ENCODE measurements around the gene MT1F. TPM values are rescaled to one million over a fixed set of nuclear protein-coding genes. Genes with fewer than 3 reads are reported as not detected.

The MT1F gene
- total and polyA plus RNA-seq, 5 donors from 2014 or later = 6.8 to 88.5 (median 34.4) TPM

DNA sequence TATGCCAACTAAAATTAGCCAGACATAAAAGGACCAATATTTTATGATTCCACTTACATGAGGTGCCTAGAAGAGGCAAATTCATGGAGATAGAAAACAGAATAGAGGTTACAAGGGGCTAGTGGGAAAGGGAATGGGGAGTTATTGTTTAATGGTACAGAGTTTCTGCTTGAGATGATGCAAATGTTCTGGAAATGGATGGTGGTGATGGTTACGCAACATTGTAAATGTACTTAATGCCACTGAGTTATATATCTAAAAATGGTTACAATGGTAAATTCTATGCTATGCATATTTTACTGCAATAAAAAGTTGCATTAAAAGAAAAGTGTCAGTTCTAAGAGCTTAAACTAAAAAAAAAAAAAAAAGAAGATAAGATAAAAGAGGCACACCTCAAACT is 42.4 kb downstream of the MT1F start:
- Mint-ChIP-seq H3K4me3 (no peak overlapping the region), H3K27me3 (peaks cover 4% of the 10 kb centered on the region), H3K4me1 (peaks cover 0 to 11% (median 6%) of the 10 kb centered on the region in 4 donors), H3K27ac (no peak overlapping the region), H3K36me3 (no peaks in the 10 kb centered on the region), H3K9me3 (peaks cover 0 to 6% (median 0%) of the 10 kb centered on the region in 7 donors)
- no peaks in the 10 kb centered on the region for H3K36me3 ChIP-seq (ENCODE audit: control insufficient read depth, insufficient read depth, low read length)
- no peaks in the 10 kb centered on the region for H3K4me1 ChIP-seq (ENCODE audit: control insufficient read depth, insufficient read depth, low read length, poor library complexity, severe bottlenecking)
- H3K4me3 ChIP-seq (ENCODE audit: low read depth, low read length) = no peak overlapping the region
- DNase-seq (no peak), ATAC-seq (ENCODE audit: low read depth in 2 of 2) (no peak)
- no peak overlapping the region for H3K27ac ChIP-seq (ENCODE audit: insufficient read depth, low read length, poor library complexity, severe bottlenecking)
- H3K9me3 ChIP-seq (ENCODE audit: control insufficient read depth in 2 of 2, low read length in 2 of 2) = no peaks in the 10 kb centered on the region
- H3K27me3 ChIP-seq (ENCODE audit: control insufficient read depth, insufficient read depth, low read length) = no peaks in the 10 kb centered on the region

DNA sequence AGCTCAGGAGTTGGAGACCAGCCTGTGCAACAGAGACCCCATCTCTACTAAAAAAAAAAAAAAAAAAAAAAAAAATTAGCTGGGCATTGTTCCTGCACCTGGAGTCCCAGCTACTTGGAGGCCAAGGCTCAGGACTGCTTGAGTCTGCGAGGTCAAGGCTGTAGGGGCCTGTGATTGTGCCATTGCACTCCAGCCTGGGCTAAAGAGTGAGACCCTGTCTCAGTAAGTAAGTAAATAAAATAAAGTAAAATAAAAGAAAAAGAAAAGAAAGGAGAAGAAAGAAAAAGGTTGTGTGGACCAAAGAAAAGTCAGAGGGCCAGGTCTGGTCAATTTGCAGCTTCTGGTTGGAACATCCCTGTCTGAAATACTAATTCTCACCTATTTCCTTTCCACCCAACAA is 42.9 kb downstream of the MT1F start:
- Histone ChIP-seq H3K4me1 (ENCODE audit: control insufficient read depth, insufficient read depth, low read length, poor library complexity, severe bottlenecking) (no peaks in the 10 kb centered on the region), H3K27ac (ENCODE audit: insufficient read depth, low read length, poor library complexity, severe bottlenecking) (no peak overlapping the region), H3K9me3 (ENCODE audit: control insufficient read depth in 2 of 2, low read length in 2 of 2) (no peaks in the 10 kb centered on the region), H3K36me3 (ENCODE audit: control insufficient read depth, insufficient read depth, low read length) (no peaks in the 10 kb centered on the region), H3K4me3 (ENCODE audit: low read depth, low read length) (no peak overlapping the region), H3K27me3 (ENCODE audit: control insufficient read depth, insufficient read depth, low read length) (no peaks in the 10 kb centered on the region)
- H3K4me1 Mint-ChIP-seq = peaks cover 0 to 15% (median 6%) of the 10 kb centered on the region in 4 donors
- H3K4me3 Mint-ChIP-seq = no peak overlapping the region
- DNase-seq (no peak), ATAC-seq (ENCODE audit: low read depth in 2 of 2) (no peak)
- H3K27ac Mint-ChIP-seq = no peak overlapping the region
- peaks cover 0 to 6% (median 0%) of the 10 kb centered on the region in 7 donors for H3K9me3 Mint-ChIP-seq
- H3K36me3 Mint-ChIP-seq = no peaks in the 10 kb centered on the region
- H3K27me3 Mint-ChIP-seq = peaks cover 4% of the 10 kb centered on the region

DNA sequence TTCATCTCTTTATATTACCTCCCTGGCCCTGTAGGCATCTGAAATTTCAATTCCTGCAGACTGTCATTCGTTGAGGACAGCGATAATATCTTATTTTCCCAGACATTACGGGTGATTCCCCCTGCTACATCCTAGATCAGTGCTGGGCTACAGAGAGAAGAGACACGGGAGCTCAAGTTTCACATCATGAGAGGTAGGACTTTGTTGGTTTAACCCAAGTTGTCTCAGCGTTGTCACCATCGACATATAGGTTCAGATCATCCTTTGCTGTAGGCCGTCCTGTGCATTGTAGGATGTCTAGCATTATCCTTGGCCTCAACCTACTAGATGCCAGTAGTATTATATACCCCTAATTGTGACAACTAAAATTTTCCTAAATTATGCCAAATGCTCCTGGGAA is 43.8 kb downstream of the MT1F start:
- Histone ChIP-seq H3K27ac (ENCODE audit: insufficient read depth, low read length, poor library complexity, severe bottlenecking) (no peak overlapping the region), H3K27me3 (ENCODE audit: control insufficient read depth, insufficient read depth, low read length) (no peaks in the 10 kb centered on the region)

DNA sequence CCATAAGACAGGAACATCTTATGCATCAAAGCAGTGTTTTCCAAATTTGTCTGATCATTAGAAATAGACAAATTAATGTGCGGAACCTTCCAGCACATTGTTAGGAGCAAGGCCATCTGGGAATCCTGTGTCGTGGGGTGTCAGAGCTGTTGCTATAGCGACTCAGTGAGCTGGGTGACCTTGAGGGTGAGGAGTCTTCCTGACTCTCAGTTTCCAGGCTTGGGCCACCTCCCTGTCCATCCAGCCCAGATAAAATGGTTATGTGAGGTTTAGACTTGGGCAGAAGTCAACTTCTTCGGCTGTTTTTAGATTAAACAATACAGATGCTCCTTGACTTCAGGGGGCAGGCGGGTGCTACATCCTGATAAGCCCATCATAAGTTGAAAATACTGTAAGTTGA is 45.1 kb downstream of the MT1F start:
- Mint-ChIP-seq H3K4me3 (no peak overlapping the region), H3K9me3 (peaks cover 0 to 1% (median 0%) of the 10 kb centered on the region in 7 donors), H3K4me1 (peaks cover 0 to 20% (median 7%) of the 10 kb centered on the region in 4 donors), H3K36me3 (no peaks in the 10 kb centered on the region), H3K27ac (no peak overlapping the region), H3K27me3 (no peaks in the 10 kb centered on the region)
- Histone ChIP-seq H3K4me3 (ENCODE audit: low read depth, low read length) (no peak overlapping the region), H3K36me3 (ENCODE audit: control insufficient read depth, insufficient read depth, low read length) (no peaks in the 10 kb centered on the region), H3K27ac (ENCODE audit: insufficient read depth, low read length, poor library complexity, severe bottlenecking) (no peak overlapping the region), H3K4me1 (ENCODE audit: control insufficient read depth, insufficient read depth, low read length, poor library complexity, severe bottlenecking) (no peaks in the 10 kb centered on the region), H3K9me3 (ENCODE audit: control insufficient read depth in 2 of 2, low read length in 2 of 2) (no peaks in the 10 kb centered on the region), H3K27me3 (ENCODE audit: control insufficient read depth, insufficient read depth, low read length) (no peaks in the 10 kb centered on the region)
- DNase-seq = no peak
- ATAC-seq (ENCODE audit: low read depth in 2 of 2) = no peak

More for the DNA sequence above, 43.8 kb downstream of the MT1F start:
- Mint-ChIP-seq H3K4me3 (no peak overlapping the region), H3K27ac (peak overlapping the region in 2 of 3 donors; percentile 25 to 79), H3K36me3 (no peaks in the 10 kb centered on the region), H3K4me1 (peaks cover 0 to 15% (median 6%) of the 10 kb centered on the region in 4 donors), H3K27me3 (peaks cover 4% of the 10 kb centered on the region), H3K9me3 (peaks cover 0 to 5% (median 0%) of the 10 kb centered on the region in 7 donors)
- Histone ChIP-seq H3K4me3 (ENCODE audit: low read depth, low read length) (no peak overlapping the region), H3K36me3 (ENCODE audit: control insufficient read depth, insufficient read depth, low read length) (no peaks in the 10 kb centered on the region), H3K4me1 (ENCODE audit: control insufficient read depth, insufficient read depth, low read length, poor library complexity, severe bottlenecking) (no peaks in the 10 kb centered on the region), H3K9me3 (ENCODE audit: control insufficient read depth in 2 of 2, low read length in 2 of 2) (no peaks in the 10 kb centered on the region)
- DNase-seq (no peak), ATAC-seq (ENCODE audit: low read depth in 2 of 2) (no peak)

Other genes starting within 250 kb of the MT1F start
- gene AMFR, start 232.4 kb upstream of the MT1F start, total RNA-seq = 77.3 TPM
- gene AMFR, start 232.4 kb upstream of the MT1F start, polyA plus RNA-seq = 10 to 100 TPM; 21.1 to 60.4 (median 44.0) TPM
- gene NUDT21, start 206.6 kb upstream of the MT1F start, total RNA-seq = 111 TPM
- gene NUDT21, start 206.6 kb upstream of the MT1F start, polyA plus RNA-seq = 100 to 1,000 TPM in 3 of 4 donors, 10 to 100 TPM in 1; 91.9 to 128 (median 104) TPM
- gene OGFOD1, start 206.4 kb upstream of the MT1F start, total RNA-seq = 22.7 TPM
- 10 to 100 TPM; 80.9 to 96.4 (median 85.7) TPM for gene OGFOD1, start 206.4 kb upstream of the MT1F start, polyA plus RNA-seq
- gene BBS2, start 137.9 kb upstream of the MT1F start, total RNA-seq = 46.5 TPM
- 10 to 100 TPM; 24.8 to 39.2 (median 33.6) TPM for gene BBS2, start 137.9 kb upstream of the MT1F start, polyA plus RNA-seq
- gene MT4, start 92.9 kb upstream of the MT1F start, total RNA-seq = not detected
- not detected for gene MT4, start 92.9 kb upstream of the MT1F start, polyA plus RNA-seq
- gene MT3, start 68.4 kb upstream of the MT1F start, total RNA-seq = not detected
- gene MT3, start 68.4 kb upstream of the MT1F start, polyA plus RNA-seq = 1 to 10 TPM in 1 of 4 donors, not detected in 3; 1.2 TPM
- gene MT2A, start 49.4 kb upstream of the MT1F start, total RNA-seq = 110 TPM
- gene MT2A, start 49.4 kb upstream of the MT1F start, polyA plus RNA-seq = 100 to 1,000 TPM; 103 to 444 (median 261) TPM
- gene MT1E, start 32.2 kb upstream of the MT1F start, total RNA-seq = 10.4 TPM
- 10 to 100 TPM in 3 of 4 donors, 1 to 10 TPM in 1; 5.6 to 86.9 (median 24.7) TPM for gene MT1E, start 32.2 kb upstream of the MT1F start, polyA plus RNA-seq
- gene MT1M, start 25.3 kb upstream of the MT1F start, total RNA-seq = not detected
- gene MT1M, start 25.3 kb upstream of the MT1F start, polyA plus RNA-seq = not detected
- not detected for gene MT1A, start 19.3 kb upstream of the MT1F start, total RNA-seq
- gene MT1A, start 19.3 kb upstream of the MT1F start, polyA plus RNA-seq = not detected
- gene MT1B, start 6.1 kb upstream of the MT1F start, total RNA-seq = not detected
- gene MT1B, start 6.1 kb upstream of the MT1F start, polyA plus RNA-seq = not detected
- not detected for gene MT1G, start 10.1 kb downstream of the MT1F start, total RNA-seq
- gene MT1G, start 10.1 kb downstream of the MT1F start, polyA plus RNA-seq = not detected
- gene MT1H, start 11.9 kb downstream of the MT1F start, total RNA-seq = not detected
- not detected for gene MT1H, start 11.9 kb downstream of the MT1F start, polyA plus RNA-seq
- 20.2 TPM for gene MT1X, start 24.5 kb downstream of the MT1F start, total RNA-seq
- 100 to 1,000 TPM; 125 to 231 (median 159) TPM for gene MT1X, start 24.5 kb downstream of the MT1F start, polyA plus RNA-seq
- gene NUP93, start 72.2 kb downstream of the MT1F start, total RNA-seq = 66.8 TPM
- 10 to 100 TPM; 55.0 to 92.7 (median 79.4) TPM for gene NUP93, start 72.2 kb downstream of the MT1F start, polyA plus RNA-seq
- not detected for gene SLC12A3, start 207.2 kb downstream of the MT1F start, total RNA-seq
- gene SLC12A3, start 207.2 kb downstream of the MT1F start, polyA plus RNA-seq = not detected